HG03135 (cell line): Measurements from ENCODE around the gene ALKBH4.
A peak's percentile ranks its signal among the peaks of the same experiment; 100 is the strongest.
"Not testable (repeated sequence)": the region's sequence is repeated elsewhere in the genome, so short reads cannot be mapped to it uniquely, and the experiment has no call there.

ENCODE experiments used
- ATAC-seq: cut with Tn5 transposase; IDR thresholded peaks from one replicate; pipeline ENCODE4 v1.9.1; 2021; ENCODE audit warnings: mild to moderate bottlenecking, moderate library complexity; ENCODE audit not compliant: unreplicated experiment

The ALKBH4 gene

GRCh38 chr7:102455596-102455995 lies 9.1 kb downstream of the ALKBH4 start:
- ATAC-seq, result no peak

DNA sequence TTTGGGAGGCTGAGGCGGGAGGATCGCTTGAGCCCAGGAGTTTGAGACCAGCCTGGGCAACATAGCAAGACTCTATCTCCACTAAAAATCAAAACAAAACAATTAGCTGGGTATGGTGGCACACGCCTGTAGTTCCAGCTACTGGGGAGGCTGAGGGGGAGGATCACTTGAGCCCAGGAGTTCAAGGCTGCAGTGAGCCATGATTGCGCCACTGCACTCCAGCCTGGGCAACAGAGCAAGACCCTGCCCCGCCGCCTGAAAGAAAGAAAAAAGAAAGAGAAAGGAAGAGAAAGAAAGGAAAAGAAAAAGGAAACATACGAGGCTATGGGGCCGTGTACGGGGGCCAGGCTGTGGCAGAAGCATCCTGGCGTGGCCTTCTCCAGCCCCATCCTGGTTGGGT lies 9.7 kb downstream of the ALKBH4 start:
- ATAC-seq, result not testable (repeated sequence)

GRCh38 chr7:102454468-102454867 lies 10.2 kb downstream of the ALKBH4 start:
- ATAC-seq, result no peak

GRCh38 chr7:102453319-102453718 lies 11.3 kb downstream of the ALKBH4 start:
- ATAC-seq, result no peak

DNA sequence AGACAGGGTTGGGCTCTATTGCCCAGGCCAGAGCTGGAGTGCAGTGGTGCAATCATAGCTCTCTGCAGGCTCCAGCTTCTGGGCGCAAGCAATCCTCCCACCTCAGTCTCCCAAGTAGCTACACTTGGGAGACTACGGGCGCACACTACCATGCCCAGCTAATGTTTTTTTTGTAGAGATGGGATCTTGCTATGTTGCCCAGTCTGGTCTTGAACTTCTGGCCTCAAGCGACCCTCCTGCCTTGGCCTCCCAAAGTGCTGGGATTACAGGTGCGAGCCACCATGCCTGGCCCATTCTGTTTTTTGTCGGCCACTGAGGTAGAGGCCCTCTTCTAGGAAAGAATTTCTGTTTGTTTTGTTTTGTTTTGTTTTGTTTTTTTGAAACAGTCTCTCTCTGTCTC lies 12.2 kb downstream of the ALKBH4 start:
- ATAC-seq, result no peak

- no peak for ATAC-seq
These were observed 13.2 kb downstream of the ALKBH4 start for GRCh38 chr7:102451371-102452054.

DNA sequence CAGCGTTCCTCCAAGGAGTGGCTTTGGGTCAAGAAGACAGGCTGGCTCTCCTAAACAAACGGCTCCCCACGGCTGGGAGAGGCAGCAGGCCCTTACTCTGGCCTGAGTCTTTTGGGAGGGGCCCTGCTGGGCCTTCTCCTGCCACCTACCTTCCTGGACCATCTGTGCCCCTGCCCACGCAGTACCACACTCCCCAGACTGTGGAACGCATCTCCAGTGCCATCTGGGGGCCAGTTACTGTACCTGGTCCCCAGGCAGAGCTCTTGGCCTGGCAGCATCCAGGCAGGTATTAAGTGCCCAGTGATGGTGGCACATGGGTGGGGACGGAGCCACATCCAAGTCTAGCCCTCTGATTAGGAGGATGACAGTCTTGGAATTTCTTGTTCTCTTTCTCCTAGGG lies 14.4 kb downstream of the ALKBH4 start:
- no peak for ATAC-seq

GRCh38 chr7:102449136-102449535 lies 15.5 kb downstream of the ALKBH4 start:
- ATAC-seq, result no peak

- no peak for ATAC-seq
These were observed 17.4 kb downstream of the ALKBH4 start for GRCh38 chr7:102447311-102447710.

GRCh38 chr7:102446387-102447156 lies 18.1 kb downstream of the ALKBH4 start:
- ATAC-seq, result no peak

GRCh38 chr7:102445674-102446071 lies 19.0 kb downstream of the ALKBH4 start:
- ATAC-seq, result no peak

- no peak for ATAC-seq
These were observed 19.5 kb downstream of the ALKBH4 start for GRCh38 chr7:102444961-102445673.

DNA sequence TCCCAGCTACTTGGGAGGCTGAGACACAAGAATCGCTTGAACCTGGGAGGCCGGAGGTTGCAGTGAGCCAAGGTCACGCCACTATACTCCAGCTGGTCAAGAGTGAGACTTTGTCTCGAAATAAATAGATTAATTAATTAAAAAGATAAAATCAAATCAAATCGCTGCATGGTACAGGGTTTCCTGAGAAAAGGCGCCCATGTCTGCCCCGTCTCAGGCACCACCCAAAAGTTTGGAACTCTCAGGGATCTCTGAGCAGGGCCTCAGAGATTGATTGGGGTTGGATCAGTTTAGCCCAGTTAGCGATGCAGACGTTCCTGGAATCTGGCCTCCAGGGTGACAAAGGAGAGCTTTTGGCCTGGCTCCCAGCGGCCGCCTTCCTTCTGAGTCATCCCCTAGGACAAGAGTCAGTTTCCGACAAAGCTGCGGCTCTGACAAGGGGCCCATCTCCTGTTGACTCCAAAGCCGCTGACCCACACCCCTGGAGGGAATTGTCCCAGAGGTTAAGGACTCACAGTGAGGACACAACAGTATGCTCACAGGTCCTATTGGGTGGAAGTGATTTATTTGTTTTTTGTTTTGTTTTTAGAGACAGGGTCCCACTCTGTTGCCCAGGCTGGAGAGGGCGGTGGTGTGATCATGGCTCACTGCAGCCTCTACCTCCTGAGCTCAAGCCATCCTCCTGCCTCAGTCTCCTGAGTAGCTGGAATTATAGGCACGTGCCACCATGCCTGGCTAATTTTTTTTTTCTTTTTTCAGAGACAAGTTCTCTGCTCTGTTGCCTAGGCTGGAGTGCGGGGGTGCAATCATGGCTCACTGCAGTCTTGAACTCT lies 24.5 kb downstream of the ALKBH4 start:
- no peak for ATAC-seq

GRCh38 chr7:102436118-102436517 lies 28.5 kb downstream of the ALKBH4 start:
- ATAC-seq, result no peak

DNA sequence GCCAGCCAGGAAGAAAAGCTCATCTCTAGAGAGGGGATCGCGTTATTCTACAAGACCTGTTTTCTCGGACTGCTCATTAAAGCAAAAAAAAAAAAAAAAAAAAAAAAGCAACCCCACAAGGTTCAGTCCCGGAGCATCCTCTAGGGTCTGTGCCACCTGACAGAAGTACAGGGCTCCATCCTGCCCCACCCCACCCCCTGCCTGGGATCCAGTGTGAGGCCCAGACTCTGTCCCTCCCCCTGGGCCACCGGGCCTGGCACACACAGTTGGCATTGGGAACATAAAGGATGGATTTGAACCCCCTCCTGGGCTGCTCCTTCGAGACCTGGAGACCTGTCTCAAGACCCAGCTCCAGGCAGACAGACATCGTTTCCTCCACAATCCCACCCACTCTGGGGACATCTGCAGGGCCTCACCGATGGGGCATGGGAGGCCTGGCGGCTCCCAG lies 30.6 kb downstream of the ALKBH4 start:
- ATAC-seq, result peak; percentile 1

- ATAC-seq, result peak; percentile 64
These were observed 31.2 kb downstream of the ALKBH4 start, which contains the start of gene ORAI2 for GRCh38 chr7:102433219-102434038. TSS of gene ORAI2 (plus strand) at chr7:102433575. CDS start at chr7:102438957, 5,382 bp downstream.

GRCh38 chr7:102432442-102433218 lies 32.0 kb downstream of the ALKBH4 start:
- peak; percentile 33 for ATAC-seq

- ATAC-seq, result no peak
These were observed 32.9 kb downstream of the ALKBH4 start for GRCh38 chr7:102431617-102432298.
